Ramos (cell line): ENCODE measurements around the gene BOC.

Experiments
- in situ Hi-C: fragments of 300-500 bp; cut with MboI; formaldehyde crosslinking; loops from one replicate; pipeline ENCODE4 v1.14.3; 2022; ENCODE audit warnings: low sequenced_read_pairs; ENCODE audit not compliant: unreplicated experiment

Gene BOC

DNA sequence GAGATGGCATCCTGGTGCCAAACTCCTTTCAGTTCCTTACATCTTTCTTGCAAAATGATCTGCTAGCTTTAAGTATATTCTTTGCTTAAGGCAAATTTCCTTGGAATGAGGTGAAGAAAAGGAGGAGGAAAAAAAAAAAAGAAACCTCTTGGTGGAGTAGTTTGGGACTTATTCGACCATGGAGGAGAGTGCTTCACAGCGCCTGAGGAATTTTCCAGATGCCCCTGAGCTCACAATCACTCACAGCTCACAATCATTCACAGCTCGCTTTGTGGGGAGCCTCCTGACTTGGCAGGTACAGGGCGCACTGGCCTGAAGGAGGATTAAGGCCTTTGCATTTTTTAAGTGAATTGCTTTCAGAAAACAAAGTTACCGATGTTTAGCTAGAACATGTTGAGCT lies 53.9 kb downstream of the BOC start:
- in situ Hi-C loops, result no loop called here

GRCh38 chr3:113266738-113267137 lies 55.4 kb downstream of the BOC start:
- in situ Hi-C loops, result no loop called here

DNA sequence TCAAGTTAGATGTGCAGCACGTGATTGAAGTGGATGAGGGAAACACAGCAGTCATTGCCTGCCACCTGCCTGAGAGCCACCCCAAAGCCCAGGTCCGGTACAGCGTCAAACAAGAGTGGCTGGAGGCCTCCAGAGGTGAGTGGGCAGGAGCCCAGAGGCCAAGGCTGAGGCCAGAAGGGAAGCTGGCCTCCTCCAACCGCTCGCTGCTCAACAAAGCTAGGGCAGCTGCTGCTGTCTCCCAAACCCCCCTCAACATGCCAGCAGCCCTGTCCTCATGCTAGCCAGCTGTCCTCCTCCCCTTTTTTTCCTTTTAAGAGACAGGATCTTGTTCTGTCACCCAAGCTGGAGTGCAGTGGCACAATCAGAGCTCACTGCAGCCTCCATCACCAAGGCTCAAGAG lies 57.0 kb downstream of the BOC start:
- in situ Hi-C loops, result no loop called here

DNA sequence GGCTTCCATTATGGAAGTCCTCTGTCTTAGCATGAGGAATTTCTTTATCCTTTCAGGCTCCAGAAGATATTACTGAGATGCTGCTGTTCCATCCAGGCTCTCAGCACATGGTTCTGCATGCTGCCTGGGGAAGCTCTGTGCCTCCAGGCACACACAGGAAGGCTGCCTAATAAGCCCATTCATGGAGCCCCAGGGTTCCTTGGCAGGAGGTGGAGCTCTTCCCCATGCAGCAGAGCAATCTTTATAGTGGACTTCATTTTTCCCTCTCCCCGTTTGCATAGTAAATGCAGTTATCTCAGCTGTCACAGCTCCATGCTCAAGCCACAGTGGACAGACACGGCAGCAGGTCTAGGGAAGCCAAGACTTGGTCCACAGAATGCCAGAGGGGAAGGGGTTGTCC lies 57.6 kb downstream of the BOC start:
- in situ Hi-C loops, result no loop called here

- in situ Hi-C loops, result no loop called here
Measured at GRCh38 chr3:113269661-113270060, 58.3 kb downstream of the BOC start.

DNA sequence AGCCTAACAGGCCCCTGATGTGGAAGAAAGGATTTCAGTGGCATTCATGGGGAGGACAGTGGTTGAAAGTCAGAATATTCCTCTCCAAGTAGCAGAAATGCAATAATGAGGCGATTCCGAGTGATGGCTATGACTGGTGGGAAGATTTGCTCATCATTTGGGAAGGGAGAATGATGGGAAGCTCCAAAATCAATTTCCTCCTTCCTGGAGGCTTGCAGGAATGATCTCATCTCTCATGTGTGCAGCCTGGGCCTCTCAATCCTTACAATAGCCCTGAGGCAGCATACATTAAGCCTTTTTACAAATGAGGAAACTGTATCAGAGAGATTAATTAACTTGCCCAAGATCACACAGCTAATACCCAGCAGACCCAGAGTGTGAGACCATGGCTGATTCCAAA lies 58.7 kb downstream of the BOC start:
- in situ Hi-C loops, result no loop called here

DNA sequence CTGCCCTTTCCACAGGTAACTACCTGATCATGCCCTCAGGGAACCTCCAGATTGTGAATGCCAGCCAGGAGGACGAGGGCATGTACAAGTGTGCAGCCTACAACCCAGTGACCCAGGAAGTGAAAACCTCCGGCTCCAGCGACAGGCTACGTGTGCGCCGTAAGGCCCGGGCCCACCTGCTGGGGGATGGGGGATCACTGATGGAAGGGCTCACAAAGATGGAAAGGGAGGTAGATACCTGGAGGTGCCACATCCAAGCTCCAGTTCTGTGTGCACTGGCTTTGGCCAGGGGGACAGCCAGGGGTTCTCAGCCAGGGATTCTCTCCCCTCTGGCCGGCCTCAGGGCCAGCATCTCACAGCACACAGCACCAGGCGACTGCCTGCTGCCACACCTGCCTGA lies 59.4 kb downstream of the BOC start:
- in situ Hi-C loops, result no loop called here

DNA sequence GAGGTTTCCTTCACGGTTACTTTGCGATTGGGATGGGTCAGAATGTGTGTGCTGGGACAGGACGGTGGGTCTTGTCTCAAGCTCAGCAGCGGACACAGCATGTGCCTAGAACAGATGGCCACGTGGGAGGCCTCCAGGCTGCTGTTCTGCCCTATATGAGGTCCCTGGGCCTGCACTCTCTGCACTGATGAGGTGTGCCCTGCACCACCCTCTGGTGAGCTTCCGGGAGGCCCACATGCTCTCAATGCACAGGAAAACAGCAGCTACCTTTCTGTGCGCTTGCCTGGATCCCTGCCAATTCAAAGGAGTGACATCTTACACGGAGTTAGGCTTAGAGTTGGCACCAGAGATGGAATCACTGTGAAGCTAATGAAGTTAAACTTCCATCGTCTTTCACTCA lies 59.8 kb downstream of the BOC start:
- in situ Hi-C loops, result no loop called here

GRCh38 chr3:113271594-113272384 lies 60.4 kb downstream of the BOC start:
- in situ Hi-C loops, result no loop called here

- in situ Hi-C loops, result no loop called here
Measured at GRCh38 chr3:113272385-113272779, 61.0 kb downstream of the BOC start.

GRCh38 chr3:113273011-113273410 lies 61.7 kb downstream of the BOC start:
- in situ Hi-C loops, result no loop called here

- in situ Hi-C loops, result no loop called here
Measured at GRCh38 chr3:113273604-113274378, 62.4 kb downstream of the BOC start.

GRCh38 chr3:113274425-113275257 lies 63.3 kb downstream of the BOC start:
- in situ Hi-C loops, result loop anchor here (25.0 kb wide), 1 partner anchor 637 kb away; the partner anchor contains the start of gene CCDC80

DNA sequence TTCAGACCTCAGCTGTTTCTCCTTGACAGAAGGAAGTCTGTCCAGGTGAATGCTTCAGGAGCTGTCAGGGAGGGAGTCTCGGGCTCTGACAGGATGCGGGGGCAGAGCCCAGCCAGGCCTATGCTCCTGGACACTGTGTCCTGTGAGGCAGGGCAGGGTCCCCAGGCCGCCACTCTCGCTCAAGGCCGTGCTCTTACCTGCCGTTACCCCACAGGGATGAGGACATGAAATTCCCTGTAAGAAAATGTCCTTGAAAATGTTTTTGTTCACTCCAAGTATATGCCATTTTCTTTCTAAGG lies 63.9 kb downstream of the BOC start:
- in situ Hi-C loops, result loop anchor here (25.0 kb wide), 1 partner anchor 638 kb away; the partner anchor contains the start of gene CCDC80

GRCh38 chr3:113275583-113275928 lies 64.2 kb downstream of the BOC start:
- in situ Hi-C loops, result loop anchor here (25.0 kb wide), 1 partner anchor 638 kb away; the partner anchor contains the start of gene CCDC80

DNA sequence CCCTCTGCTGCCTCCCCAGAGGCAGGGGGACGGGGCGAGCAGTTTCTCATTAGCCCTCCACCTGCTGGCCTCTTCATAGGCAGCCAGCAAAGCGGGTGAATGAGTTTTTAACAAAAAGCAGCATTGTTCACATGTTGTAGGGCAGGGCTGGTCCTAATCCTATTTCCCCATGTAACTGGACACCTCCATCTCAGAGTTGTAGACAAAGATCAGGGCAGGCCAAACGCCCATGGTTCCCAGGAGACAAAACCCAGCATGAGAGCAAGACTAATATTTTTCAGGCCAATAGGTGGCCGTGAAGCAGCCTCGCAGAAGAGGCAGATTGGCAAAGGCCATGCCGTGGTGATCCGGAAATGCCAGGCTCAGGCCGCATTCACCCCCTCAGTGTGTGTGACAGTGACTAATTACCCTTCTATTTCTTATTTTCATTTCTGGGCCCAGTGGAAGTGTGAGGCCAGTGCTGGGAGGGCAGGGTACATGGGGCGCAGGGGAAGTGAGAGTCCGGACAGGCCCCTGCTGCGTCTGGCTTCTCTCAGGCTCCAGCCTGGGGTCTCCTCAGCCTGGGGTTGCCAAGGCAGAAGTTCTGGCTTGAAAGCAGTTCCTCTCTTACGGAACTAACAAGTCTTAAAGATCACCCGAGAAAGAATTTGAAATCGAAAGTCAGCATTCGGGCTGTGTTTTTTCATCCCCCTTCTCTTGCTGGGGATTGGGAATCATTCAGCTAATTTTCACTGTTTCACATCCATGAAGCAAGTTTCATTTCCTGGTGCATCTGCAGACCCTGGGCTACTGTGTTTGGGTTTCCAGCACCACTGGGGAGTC lies 64.8 kb downstream of the BOC start:
- in situ Hi-C loops, result loop anchor here (25.0 kb wide), 1 partner anchor 639 kb away; the partner anchor contains the start of gene CCDC80

- in situ Hi-C loops, result loop anchor here (25.0 kb wide), 1 partner anchor 639 kb away; the partner anchor contains the start of gene CCDC80
Measured at GRCh38 chr3:113276751-113277080, 65.4 kb downstream of the BOC start.

DNA sequence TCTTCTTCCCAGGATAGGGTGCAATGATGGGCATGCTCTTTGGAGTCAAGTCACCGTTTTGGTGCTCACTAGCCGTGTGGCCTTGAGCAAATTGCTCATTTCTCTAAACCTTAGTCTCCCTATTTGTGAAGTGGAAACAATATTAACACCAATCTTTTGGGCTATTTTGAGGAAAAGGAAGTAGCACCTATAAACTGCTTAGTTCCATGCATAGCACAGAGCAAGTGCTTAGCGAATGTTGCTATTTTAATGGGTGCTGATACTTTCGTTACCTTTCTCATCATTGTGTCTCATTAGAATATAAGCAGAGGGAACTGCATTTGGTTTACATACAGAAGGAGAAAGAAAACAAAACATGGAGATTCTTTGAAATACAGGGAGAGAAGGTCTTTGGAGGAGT lies 66.1 kb downstream of the BOC start:
- in situ Hi-C loops, result loop anchor here (25.0 kb wide), 1 partner anchor 640 kb away; the partner anchor contains the start of gene CCDC80

DNA sequence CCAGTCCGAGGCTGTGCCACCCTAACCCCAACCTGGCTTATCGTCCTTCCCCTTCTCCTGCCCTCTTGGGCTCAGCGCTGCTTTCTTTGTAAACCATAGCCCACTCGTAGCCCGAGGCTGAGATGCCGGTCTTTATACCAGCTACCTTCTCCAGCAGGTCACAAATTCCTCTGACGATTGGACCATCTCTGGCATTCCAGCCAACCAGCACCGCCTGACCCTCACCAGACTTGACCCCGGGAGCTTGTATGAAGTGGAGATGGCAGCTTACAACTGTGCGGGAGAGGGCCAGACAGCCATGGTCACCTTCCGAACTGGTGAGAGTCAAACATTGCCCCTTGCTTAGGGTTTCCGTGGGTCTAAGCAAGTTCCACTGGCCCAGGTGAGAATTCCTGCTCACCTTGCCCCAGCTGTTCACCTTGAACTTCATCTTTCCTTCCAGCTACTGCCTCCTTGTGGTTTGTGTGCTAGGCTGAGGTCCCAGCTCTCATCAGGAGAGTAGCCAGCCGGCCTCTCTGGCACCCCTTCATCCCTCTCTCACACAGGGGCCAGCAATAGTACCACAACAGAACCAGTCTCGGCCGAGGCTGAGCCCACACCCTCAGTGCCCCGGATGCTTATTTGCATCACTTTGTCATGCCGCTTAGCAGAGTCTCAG lies 66.7 kb downstream of the BOC start:
- in situ Hi-C loops, result loop anchor here (25.0 kb wide), 1 partner anchor 641 kb away; the partner anchor contains the start of gene CCDC80
